Endothelial cell of umbilical vein (primary cell): ENCODE measurements around the gene ATP2B2.

Experiments
- EZH2 ChIP-seq: IDR thresholded peaks from 2 replicates; pipeline ENCODE4 v1.6.1; 2012; ENCODE audit warnings: borderline replicate concordance, low read depth, mild to moderate bottlenecking, moderate library complexity, low read length, inconsistent platforms; ENCODE audit not compliant: severe bottlenecking
- GATA2 ChIP-seq: IDR thresholded peaks from 2 replicates; pipeline ENCODE4 v1.7.0; 2011; ENCODE audit warnings: low read depth, mild to moderate bottlenecking, moderate library complexity, mixed read lengths, low read length; ENCODE audit not compliant: insufficient read length, insufficient read depth
- JUN ChIP-seq: IDR thresholded peaks from 2 replicates; pipeline ENCODE4 v1.6.1; 2011; ENCODE audit warnings: borderline replicate concordance, low read depth; ENCODE audit not compliant: insufficient read length, insufficient read depth
- MAX ChIP-seq: IDR thresholded peaks from 2 replicates; pipeline ENCODE4 v1.6.1; 2011; ENCODE audit not compliant: insufficient read depth, insufficient read length
- MYC ChIP-seq: IDR thresholded peaks from one replicate; pipeline ENCODE4 v1.6.1; 2011; ENCODE audit warnings: mild to moderate bottlenecking, low read depth, low read length
- POLR2A ChIP-seq: IDR thresholded peaks from 2 replicates; pipeline ENCODE4 v1.6.1; 2012; ENCODE audit warnings: low read depth, mild to moderate bottlenecking, control low read depth, low read length
- POLR2AphosphoS5 ChIP-seq: IDR thresholded peaks from 2 replicates; pipeline ENCODE4 v1.6.1; 2012; ENCODE audit warnings: low read depth, mild to moderate bottlenecking, control low read depth, low read length, moderate library complexity; ENCODE audit not compliant: insufficient read depth
- TF ChIP-seq, protein P1 (sequence below), 2 donors: IDR thresholded peaks; 1 replicate in 1 of 2; 2 replicates in 1 of 2; pipeline ENCODE4 v1.5.1; 2011; ENCODE audit warnings: low read length in 2 of 2, mild to moderate bottlenecking in 2 of 2, moderate library complexity in 2 of 2, control low read depth in 1 of 2, inconsistent platforms in 1 of 2, low read depth in 1 of 2; ENCODE audit not compliant: insufficient read depth in 1 of 2; ENCODE audit errors: extremely low read depth in 1 of 2

DNA sequence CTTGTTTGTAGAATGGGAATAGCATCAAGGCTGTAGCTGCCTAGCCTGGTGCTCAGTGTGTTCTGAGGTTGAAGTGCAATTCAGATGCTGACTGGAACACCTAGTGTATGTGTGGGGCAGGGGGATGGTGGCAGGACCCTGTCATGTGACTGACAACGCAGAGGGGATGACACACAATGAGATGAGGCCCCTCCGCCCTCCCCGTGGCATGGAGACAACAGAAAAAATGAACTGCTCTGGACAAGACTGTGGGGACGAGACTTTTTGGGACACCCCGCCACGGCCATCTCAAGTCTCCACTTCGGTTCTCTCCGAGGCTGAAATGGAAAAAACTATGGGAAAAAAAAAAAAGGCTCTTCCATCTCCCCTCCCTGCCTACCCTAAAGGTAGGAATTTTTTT lies 174.1 kb downstream of the ATP2B2 start:
- TF ChIP-seq, protein P1, sequence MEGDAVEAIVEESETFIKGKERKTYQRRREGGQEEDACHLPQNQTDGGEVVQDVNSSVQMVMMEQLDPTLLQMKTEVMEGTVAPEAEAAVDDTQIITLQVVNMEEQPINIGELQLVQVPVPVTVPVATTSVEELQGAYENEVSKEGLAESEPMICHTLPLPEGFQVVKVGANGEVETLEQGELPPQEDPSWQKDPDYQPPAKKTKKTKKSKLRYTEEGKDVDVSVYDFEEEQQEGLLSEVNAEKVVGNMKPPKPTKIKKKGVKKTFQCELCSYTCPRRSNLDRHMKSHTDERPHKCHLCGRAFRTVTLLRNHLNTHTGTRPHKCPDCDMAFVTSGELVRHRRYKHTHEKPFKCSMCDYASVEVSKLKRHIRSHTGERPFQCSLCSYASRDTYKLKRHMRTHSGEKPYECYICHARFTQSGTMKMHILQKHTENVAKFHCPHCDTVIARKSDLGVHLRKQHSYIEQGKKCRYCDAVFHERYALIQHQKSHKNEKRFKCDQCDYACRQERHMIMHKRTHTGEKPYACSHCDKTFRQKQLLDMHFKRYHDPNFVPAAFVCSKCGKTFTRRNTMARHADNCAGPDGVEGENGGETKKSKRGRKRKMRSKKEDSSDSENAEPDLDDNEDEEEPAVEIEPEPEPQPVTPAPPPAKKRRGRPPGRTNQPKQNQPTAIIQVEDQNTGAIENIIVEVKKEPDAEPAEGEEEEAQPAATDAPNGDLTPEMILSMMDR (IDR thresholded peaks at IDR 0.05; ENCODE audit: extremely low read depth in 1 of 2, insufficient read depth in 1 of 2, low read depth in 1 of 2, low read length in 2 of 2): no peak
- no peak for TF ChIP-seq POLR2A
- TF ChIP-seq EZH2: no peak
- TF ChIP-seq GATA2: no peak
- TF ChIP-seq POLR2AphosphoS5: no peak
- TF ChIP-seq MYC: no peak
- no peak for TF ChIP-seq MAX
- TF ChIP-seq JUN: no peak
